Osteoblast (primary cell): Measurements from ENCODE around the gene OSCP1. TPM values are rescaled to one million over a fixed set of nuclear protein-coding genes. Genes with fewer than 3 reads are reported as not detected.
A peak's percentile ranks its signal among the peaks of the same experiment; 100 is the strongest.
"Not testable (repeated sequence)": the region's sequence is repeated elsewhere in the genome, so short reads cannot be mapped to it uniquely, and the experiment has no call there.

Experiments
- DNase-seq: peaks from one replicate; pipeline ENCODE4 v3.0.0; 2011; ENCODE audit warnings: low spot score, mixed read lengths; ENCODE audit not compliant: insufficient read length; ENCODE audit errors: missing footprints
- H2AFZ ChIP-seq: 2 replicates; pipeline ENCODE4 v1.6.0; 2011; ENCODE audit warnings: mild to moderate bottlenecking, low read length
- H3K27ac ChIP-seq: 2 replicates; pipeline ENCODE4 v1.5.1; 2011; ENCODE audit warnings: mild to moderate bottlenecking, low read depth, low read length, moderate library complexity
- H3K27me3 ChIP-seq: 2 replicates; pipeline ENCODE4 v1.6.0; 2012; ENCODE audit warnings: mild to moderate bottlenecking, control low read depth, inconsistent platforms, low read length, moderate library complexity; ENCODE audit not compliant: insufficient read depth
- H3K36me3 ChIP-seq: 2 replicates; pipeline ENCODE4 v1.5.1; 2011; ENCODE audit warnings: mild to moderate bottlenecking, low read length, control low read depth, moderate library complexity; ENCODE audit not compliant: insufficient read depth
- H3K4me1 ChIP-seq: 2 replicates; pipeline ENCODE4 v1.5.1; 2011; ENCODE audit warnings: mild to moderate bottlenecking, low read length, control low read depth, moderate library complexity; ENCODE audit not compliant: insufficient read depth
- H3K4me2 ChIP-seq: 2 replicates; pipeline ENCODE4 v1.6.0; 2011; ENCODE audit warnings: mild to moderate bottlenecking, low read length; ENCODE audit not compliant: insufficient read depth
- H3K4me3 ChIP-seq: fragments of 200-600 bp; sonication (generic); 3 replicates; pipeline ENCODE4 v1.5.1; 2012; ENCODE audit warnings: mild to moderate bottlenecking, low read length, inconsistent platforms; ENCODE audit not compliant: insufficient read depth
- H3K79me2 ChIP-seq: 2 replicates; pipeline ENCODE4 v1.6.0; 2012; ENCODE audit warnings: mild to moderate bottlenecking, low read length, control low read depth, inconsistent platforms; ENCODE audit not compliant: insufficient read depth
- H3K9me3 ChIP-seq: 2 replicates; pipeline ENCODE4 v1.5.1; 2011; ENCODE audit warnings: low read depth, low read length, control low read depth
- H4K20me1 ChIP-seq: 2 replicates; pipeline ENCODE4 v1.6.0; 2012; ENCODE audit warnings: mild to moderate bottlenecking, low read length, control low read depth; ENCODE audit not compliant: insufficient read depth
- total RNA-seq: library from RNA; depleted of rRNA; stranded (reverse); fragments of >200 nt; gene quantifications from 2 replicates; pipeline ENCODE4 v1.2.3, GENCODE V29; 2012
- TF ChIP-seq, protein P1 (sequence below): IDR thresholded peaks from 2 replicates; pipeline ENCODE4 v1.5.1; 2011; ENCODE audit warnings: mild to moderate bottlenecking, low read depth, low read length, moderate library complexity; ENCODE audit errors: extremely low read depth

The OSCP1 gene
- total RNA-seq, 1 donor = 14.5 TPM

GRCh38 chr1:36492491-36492890 lies 42.2 kb upstream of the OSCP1 start:
- TF ChIP-seq, protein P1, sequence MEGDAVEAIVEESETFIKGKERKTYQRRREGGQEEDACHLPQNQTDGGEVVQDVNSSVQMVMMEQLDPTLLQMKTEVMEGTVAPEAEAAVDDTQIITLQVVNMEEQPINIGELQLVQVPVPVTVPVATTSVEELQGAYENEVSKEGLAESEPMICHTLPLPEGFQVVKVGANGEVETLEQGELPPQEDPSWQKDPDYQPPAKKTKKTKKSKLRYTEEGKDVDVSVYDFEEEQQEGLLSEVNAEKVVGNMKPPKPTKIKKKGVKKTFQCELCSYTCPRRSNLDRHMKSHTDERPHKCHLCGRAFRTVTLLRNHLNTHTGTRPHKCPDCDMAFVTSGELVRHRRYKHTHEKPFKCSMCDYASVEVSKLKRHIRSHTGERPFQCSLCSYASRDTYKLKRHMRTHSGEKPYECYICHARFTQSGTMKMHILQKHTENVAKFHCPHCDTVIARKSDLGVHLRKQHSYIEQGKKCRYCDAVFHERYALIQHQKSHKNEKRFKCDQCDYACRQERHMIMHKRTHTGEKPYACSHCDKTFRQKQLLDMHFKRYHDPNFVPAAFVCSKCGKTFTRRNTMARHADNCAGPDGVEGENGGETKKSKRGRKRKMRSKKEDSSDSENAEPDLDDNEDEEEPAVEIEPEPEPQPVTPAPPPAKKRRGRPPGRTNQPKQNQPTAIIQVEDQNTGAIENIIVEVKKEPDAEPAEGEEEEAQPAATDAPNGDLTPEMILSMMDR = no peak
- no peaks in the 10 kb centered on the region for H3K79me2 ChIP-seq
- DNase-seq = no peak
- H3K4me2 ChIP-seq = no peak overlapping the region
- no peak overlapping the region for H2AFZ ChIP-seq
- no peak overlapping the region for H3K27ac ChIP-seq
- no peak overlapping the region for H3K4me3 ChIP-seq
- H3K36me3 ChIP-seq = no peaks in the 10 kb centered on the region
- H4K20me1 ChIP-seq = no peaks in the 10 kb centered on the region
- H3K4me1 ChIP-seq = no peaks in the 10 kb centered on the region
- H3K9me3 ChIP-seq = no peaks in the 10 kb centered on the region
- peaks cover 16% of the 10 kb centered on the region for H3K27me3 ChIP-seq

DNA sequence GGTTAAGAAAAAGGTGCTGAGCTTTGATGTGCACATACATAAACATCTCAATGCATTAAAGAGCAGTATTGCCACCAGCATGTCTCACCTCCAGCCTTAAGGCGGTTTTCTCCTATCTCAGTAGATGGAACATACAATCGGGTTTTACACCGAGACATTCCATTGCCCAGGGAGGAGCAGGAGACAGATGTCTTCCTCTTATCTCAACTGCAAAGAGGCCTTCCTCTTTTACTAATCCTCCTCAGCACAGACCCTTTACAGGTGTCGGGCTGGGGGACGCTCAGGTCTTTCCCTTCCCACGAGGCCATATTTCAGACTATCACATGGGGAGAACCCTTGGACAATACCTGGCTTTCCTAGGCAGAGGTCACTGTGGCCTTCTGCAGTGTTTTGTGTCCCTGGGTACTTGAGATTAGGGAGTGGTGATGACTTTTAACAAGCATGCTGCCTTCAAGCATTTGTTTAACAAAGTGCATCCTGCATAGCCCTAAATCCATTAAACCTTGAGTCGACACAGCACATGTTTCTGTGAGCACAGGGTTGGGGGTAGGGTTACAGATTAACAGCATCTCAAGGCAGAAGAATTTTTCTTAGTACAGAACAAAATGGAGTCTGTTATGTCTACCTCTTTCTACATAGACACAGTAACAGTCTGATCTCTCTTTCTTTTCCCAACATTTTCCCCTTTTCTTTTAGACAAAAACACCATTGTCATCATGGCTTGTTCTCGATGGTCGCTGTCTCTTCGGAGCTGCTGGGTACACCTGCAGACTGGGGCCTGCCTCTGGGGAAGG lies 39.2 kb upstream of the OSCP1 start:
- H3K4me1 ChIP-seq, H3K4me3 ChIP-seq, H3K9me3 ChIP-seq, H3K4me2 ChIP-seq, DNase-seq, H3K79me2 ChIP-seq, H3K27ac ChIP-seq, H3K36me3 ChIP-seq, H2AFZ ChIP-seq, H4K20me1 ChIP-seq: not testable (repeated sequence)
- H3K27me3 ChIP-seq = peaks cover 16% of the 10 kb centered on the region

DNA sequence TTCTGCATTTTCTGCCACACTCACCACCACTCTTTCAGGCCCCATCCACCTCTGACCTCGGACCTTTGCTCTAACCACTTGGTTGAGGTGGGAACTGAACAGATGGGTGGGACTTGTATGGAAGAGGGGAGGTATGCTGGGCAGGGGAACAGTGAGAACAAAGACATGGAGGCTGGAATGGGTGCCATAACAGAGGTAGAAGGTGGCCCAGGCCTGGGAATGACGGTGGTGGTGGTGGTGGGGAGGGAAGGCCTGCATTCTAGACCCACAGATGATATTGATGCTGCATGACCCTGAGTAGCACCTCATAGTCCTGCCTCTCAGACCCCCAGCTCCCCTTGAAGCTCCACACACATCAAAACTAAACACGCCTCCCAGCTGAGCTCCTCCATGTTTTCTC lies 37.7 kb upstream of the OSCP1 start:
- H2AFZ ChIP-seq = no peak overlapping the region
- no peak overlapping the region for H3K4me2 ChIP-seq
- peak; percentile 26 for DNase-seq
- H3K9me3 ChIP-seq = no peaks in the 10 kb centered on the region
- H3K4me1 ChIP-seq = no peaks in the 10 kb centered on the region
- no peaks in the 10 kb centered on the region for H3K36me3 ChIP-seq
- TF ChIP-seq, protein P1 = no peak
- H3K79me2 ChIP-seq = no peaks in the 10 kb centered on the region
- H3K4me3 ChIP-seq = no peak overlapping the region
- no peaks in the 10 kb centered on the region for H4K20me1 ChIP-seq
- H3K27ac ChIP-seq = no peak overlapping the region
- H3K27me3 ChIP-seq = peaks cover 22% of the 10 kb centered on the region

- H3K27me3 ChIP-seq = peaks cover 18% of the 10 kb centered on the region
- DNase-seq, H3K36me3 ChIP-seq, H3K4me3 ChIP-seq, H3K79me2 ChIP-seq, H3K27ac ChIP-seq, H3K9me3 ChIP-seq, H2AFZ ChIP-seq, H3K4me2 ChIP-seq, H3K4me1 ChIP-seq, H4K20me1 ChIP-seq: not testable (repeated sequence)
Observed at GRCh38 chr1:36487336-36487725, 37.1 kb upstream of the OSCP1 start.
